Measurements from ENCODE around the gene TMEM117. TPM values are rescaled to one million over a fixed set of nuclear protein-coding genes. Genes with fewer than 3 reads are reported as not detected.

The TMEM117 gene
- polyA plus RNA-seq, 1 donor (not counting 4 experiments of a cell fraction or from before 2014, with no cell fraction given): 8.5 TPM

DNA sequence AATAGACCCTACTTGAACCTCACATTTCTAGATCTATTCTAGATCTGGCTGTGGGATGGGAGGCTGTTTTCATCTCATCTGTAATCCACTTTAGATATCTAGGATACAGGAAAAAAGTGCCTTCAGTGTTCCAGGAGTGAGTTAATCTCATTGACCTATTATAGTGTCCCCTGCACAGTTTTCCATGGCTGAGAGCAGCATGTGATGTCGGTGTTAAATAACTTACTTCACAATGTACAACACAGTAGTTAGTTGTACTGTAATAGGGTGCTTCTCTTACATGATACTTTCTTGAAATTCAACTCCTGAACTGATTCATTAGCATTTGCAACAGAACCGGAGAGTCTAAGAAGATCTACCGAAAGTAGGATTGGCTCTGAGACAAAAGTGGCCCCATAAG lies 62.6 kb downstream of the TMEM117 start:
- Histone ChIP-seq H3K4me1 (ENCODE audit: control insufficient read depth, extremely low read depth, insufficient read depth, low read length) (no peaks in the 10 kb centered on the region), H4K20me1 (ENCODE audit: control insufficient read depth, extremely low read depth, insufficient read depth, low read length) (no peaks in the 10 kb centered on the region), H2AFZ (ENCODE audit: control insufficient read depth, low read length) (no peak overlapping the region), H3K4me2 (ENCODE audit: control insufficient read depth, extremely low read depth, insufficient read depth, low read depth, low read length) (no peak overlapping the region), H3K4me3 (ENCODE audit: control insufficient read depth in 2 of 3, extremely low read depth in 1 of 3, insufficient read depth in 2 of 3, low read depth in 1 of 3, low read length in 3 of 3) (no peak overlapping the region), H3K9me3 (ENCODE audit: control insufficient read depth, low read depth, low read length) (no peaks in the 10 kb centered on the region), H3K9me1 (ENCODE audit: control insufficient read depth, extremely low read depth, insufficient read depth, low read length) (no peaks in the 10 kb centered on the region), H3K27me3 (ENCODE audit: control insufficient read depth, extremely low read depth, insufficient read depth, low read length) (no peaks in the 10 kb centered on the region), H3K27ac (ENCODE audit: control insufficient read depth, insufficient read depth, low read length) (no peak overlapping the region), H3K79me2 (ENCODE audit: control insufficient read depth, insufficient read depth, low read length) (no peaks in the 10 kb centered on the region), H3K9ac (ENCODE audit: control insufficient read depth, extremely low read depth, insufficient read depth, low read length) (no peak overlapping the region), H3K36me3 (ENCODE audit: control insufficient read depth in 2 of 2, extremely low read depth in 1 of 2, insufficient read depth in 2 of 2, low read length in 2 of 2) (no peaks in the 10 kb centered on the region)
- FAIRE-seq (no peak), DNase-seq (ENCODE audit: low read depth, low spot score) (no peak)
- dilution Hi-C loops (cut with MboI; ENCODE audit: extremely low pct_ligation_motif_present, low sequenced_read_pairs): no loop called here
- TF ChIP-seq, protein P1, sequence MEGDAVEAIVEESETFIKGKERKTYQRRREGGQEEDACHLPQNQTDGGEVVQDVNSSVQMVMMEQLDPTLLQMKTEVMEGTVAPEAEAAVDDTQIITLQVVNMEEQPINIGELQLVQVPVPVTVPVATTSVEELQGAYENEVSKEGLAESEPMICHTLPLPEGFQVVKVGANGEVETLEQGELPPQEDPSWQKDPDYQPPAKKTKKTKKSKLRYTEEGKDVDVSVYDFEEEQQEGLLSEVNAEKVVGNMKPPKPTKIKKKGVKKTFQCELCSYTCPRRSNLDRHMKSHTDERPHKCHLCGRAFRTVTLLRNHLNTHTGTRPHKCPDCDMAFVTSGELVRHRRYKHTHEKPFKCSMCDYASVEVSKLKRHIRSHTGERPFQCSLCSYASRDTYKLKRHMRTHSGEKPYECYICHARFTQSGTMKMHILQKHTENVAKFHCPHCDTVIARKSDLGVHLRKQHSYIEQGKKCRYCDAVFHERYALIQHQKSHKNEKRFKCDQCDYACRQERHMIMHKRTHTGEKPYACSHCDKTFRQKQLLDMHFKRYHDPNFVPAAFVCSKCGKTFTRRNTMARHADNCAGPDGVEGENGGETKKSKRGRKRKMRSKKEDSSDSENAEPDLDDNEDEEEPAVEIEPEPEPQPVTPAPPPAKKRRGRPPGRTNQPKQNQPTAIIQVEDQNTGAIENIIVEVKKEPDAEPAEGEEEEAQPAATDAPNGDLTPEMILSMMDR (optimal IDR thresholded peaks at IDR 0.05 in 1 of 3, IDR thresholded peaks at IDR 0.05 in 1 of 3, conservative IDR thresholded peaks at IDR 0.05 in 1 of 3; ENCODE audit: extremely low read depth in 1 of 3, insufficient read depth in 2 of 3, low read length in 3 of 3): no peak
- no peak for TF ChIP-seq EZH2 (IDR thresholded peaks at IDR 0.05; ENCODE audit: low read length)

DNA sequence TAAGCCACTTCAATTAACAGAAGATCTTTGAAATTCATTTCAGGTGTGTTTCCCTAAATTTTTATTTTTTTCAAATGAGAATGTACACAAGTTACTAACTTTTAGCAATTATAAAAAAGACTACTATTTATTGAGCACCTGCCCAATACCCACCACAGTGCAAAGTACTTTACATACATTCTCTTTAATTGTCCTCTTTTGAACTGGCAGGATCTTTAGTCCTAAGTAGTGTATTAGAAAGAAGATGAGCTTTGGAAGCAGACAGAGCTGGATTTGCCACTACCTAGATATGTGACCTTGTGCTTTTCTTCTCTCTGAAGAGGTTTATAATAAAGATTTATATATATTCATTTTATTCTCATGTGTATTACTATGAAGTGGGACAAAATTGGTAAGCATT lies 63.7 kb downstream of the TMEM117 start:
- Histone ChIP-seq H3K36me3 (ENCODE audit: control insufficient read depth in 2 of 2, extremely low read depth in 1 of 2, insufficient read depth in 2 of 2, low read length in 2 of 2) (no peaks in the 10 kb centered on the region), H3K4me3 (ENCODE audit: control insufficient read depth in 2 of 3, extremely low read depth in 1 of 3, insufficient read depth in 2 of 3, low read depth in 1 of 3, low read length in 3 of 3) (no peak overlapping the region), H3K4me2 (ENCODE audit: control insufficient read depth, extremely low read depth, insufficient read depth, low read depth, low read length) (no peak overlapping the region), H3K9me3 (ENCODE audit: control insufficient read depth, low read depth, low read length) (no peaks in the 10 kb centered on the region), H3K27ac (ENCODE audit: control insufficient read depth, insufficient read depth, low read length) (no peak overlapping the region), H3K9me1 (ENCODE audit: control insufficient read depth, extremely low read depth, insufficient read depth, low read length) (no peaks in the 10 kb centered on the region), H3K27me3 (ENCODE audit: control insufficient read depth, extremely low read depth, insufficient read depth, low read length) (no peaks in the 10 kb centered on the region), H3K79me2 (ENCODE audit: control insufficient read depth, insufficient read depth, low read length) (no peaks in the 10 kb centered on the region), H3K9ac (ENCODE audit: control insufficient read depth, extremely low read depth, insufficient read depth, low read length) (no peak overlapping the region), H3K4me1 (ENCODE audit: control insufficient read depth, extremely low read depth, insufficient read depth, low read length) (no peaks in the 10 kb centered on the region), H4K20me1 (ENCODE audit: control insufficient read depth, extremely low read depth, insufficient read depth, low read length) (no peaks in the 10 kb centered on the region), H2AFZ (ENCODE audit: control insufficient read depth, low read length) (no peak overlapping the region)
- FAIRE-seq: no peak
- DNase-seq (ENCODE audit: low read depth, low spot score): no peak
- TF ChIP-seq EZH2 (IDR thresholded peaks at IDR 0.05; ENCODE audit: low read length): no peak
- TF ChIP-seq, protein P1 (optimal IDR thresholded peaks at IDR 0.05 in 1 of 3, IDR thresholded peaks at IDR 0.05 in 1 of 3, conservative IDR thresholded peaks at IDR 0.05 in 1 of 3; ENCODE audit: extremely low read depth in 1 of 3, insufficient read depth in 2 of 3, low read length in 3 of 3): no peak
- dilution Hi-C loops (cut with MboI; ENCODE audit: extremely low pct_ligation_motif_present, low sequenced_read_pairs): no loop called here

Measured in keratinocyte (primary cell).